NCI-H128 (cell line): ENCODE measurements around the gene SVEP1.

Experiments used
- DNase-seq: peaks from one replicate; lab custom pipeline; 2025; ENCODE audit not compliant: unreplicated experiment; lab: John Stamatoyannopoulos, UW

SVEP1 gene

DNA sequence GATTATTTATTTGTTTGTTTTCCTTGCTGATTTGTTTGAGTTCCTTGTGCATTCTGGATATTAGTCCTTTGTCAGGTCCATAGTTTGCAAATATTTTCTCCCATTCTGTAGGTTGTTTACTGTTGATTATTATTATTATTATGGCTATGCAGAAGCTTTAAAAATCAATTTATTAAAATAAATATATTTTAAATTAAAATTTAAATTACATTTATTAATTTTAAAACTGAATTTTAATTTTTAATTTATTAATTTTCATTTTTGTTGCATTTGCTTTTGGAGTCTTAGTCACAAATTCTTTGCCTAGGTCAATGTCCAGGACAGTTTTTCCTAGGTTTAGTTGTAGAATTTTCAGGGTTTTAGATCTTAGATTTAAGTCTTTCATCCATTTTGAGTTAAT, 50.9 kb downstream of the SVEP1 start:
- no peak for DNase-seq

DNA sequence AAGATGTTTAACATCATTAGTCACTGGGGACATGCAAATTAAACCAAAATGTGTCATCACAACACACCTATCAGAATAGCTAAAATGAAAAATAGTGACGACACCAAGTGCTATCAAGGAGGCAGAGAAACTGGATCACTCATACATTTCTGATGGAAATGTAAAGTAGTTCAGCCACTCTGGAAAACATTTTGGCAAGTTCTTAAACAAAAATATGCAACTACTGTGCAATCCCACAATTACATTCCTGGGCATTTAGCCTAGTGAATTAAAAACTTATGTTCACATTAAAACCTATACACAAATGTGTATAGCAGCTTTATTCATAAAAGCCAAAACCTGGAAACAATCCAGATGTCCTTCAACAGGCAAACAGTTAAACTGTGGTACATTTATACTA, 53.1 kb downstream of the SVEP1 start:
- no peak for DNase-seq

DNA sequence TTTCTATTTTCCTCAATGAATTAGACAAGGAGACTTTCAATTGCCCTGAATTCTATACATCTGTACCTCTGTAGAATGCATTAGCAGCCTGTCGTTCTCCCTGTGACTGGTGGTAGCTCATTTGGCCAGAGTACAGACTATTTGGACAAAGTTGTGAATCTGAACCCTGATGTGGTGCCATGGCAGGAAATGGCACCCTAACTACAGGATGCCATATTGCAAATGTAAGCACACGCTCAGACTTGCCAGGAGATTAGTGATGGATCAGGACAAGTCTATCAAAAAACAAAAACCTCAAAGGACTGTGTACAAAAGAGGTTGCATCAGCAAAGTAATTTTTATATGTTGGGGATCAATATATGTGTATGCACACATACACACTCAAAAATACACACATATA, 58.3 kb downstream of the SVEP1 start:
- DNase-seq: no peak

DNA sequence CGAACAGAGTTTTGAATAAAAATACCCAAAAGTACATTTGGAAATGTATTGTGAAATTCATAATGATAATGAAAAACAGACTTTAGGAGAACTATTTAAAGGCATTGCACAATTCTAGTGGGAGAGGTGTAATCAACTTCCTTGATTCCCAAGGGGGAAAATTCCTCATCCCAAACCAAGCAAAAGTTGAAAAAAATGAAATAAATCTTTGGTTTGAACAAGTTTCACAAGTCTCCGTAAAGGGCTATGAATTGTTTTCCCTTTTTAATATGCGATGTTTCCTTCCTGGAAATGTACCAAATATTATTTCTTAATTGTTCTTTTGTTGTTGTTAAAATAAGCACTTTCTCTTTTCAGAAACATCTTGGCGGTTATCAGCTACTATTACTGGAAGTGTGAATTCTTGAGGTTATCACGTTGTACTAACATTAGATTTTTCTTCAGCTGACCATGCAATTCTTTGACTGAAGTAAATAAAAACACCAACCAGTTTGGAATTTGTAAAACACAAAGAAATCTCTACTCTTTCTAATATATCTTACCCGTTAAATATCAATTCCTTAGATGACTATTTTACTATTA, 59.3 kb downstream of the SVEP1 start:
- no peak for DNase-seq

DNA sequence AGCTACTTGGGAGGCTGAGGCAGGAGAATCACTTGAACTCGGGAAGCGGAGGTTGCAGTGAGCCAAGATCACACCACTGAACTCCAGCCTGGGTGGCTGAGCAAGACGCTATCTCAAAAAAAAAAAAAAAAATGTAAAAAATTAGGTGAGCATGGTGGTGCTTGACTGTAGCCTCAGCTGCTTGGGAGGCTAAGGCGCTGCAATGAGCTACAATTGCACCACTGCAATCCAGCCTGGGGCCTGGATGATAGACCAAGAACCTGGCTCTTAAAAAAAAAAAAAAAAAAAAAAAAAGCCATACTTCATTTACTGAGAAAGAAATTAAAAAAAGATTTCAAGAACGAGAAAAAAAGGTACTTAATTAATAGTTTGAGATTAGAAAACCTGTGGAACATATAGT, 62.1 kb downstream of the SVEP1 start:
- no peak for DNase-seq

DNA sequence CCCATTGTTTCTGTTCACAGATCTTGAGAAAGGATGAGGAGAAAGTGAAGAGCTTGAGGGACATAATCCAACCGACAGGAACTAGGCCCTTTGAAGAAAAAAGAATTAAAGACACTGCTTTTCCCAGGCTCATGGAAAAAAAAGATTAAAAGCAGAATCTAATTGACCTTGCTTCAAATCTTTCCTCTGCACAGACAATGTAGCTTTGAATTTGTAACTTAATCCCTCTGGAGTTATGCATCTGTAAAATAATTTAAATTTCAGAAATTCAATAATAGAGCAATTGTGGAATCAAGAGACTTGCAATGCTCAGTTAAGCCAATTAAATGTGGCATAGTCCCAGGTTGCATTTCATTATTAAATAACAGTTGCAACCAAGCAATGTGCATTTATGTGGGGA, 64.6 kb downstream of the SVEP1 start:
- no peak for DNase-seq

DNA sequence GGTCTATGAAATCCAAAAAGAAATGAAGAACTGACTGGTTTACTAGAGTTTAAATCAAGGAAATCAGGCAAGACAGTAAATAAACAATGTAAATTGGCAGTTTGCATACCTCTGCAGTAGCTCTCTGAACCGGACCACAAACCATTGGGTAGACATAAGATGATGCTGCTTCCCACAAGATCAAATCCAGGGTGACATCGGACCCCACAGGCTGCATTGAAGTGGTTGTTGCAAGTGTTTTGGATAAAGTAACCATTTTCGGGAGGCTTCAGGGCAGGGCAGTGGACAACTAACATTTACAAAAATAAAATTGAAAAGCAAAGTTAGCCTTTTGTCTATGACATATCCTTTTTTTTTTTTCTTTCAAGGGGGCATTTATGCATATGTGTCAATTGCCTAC, 66.7 kb downstream of the SVEP1 start:
- DNase-seq: no peak

DNA sequence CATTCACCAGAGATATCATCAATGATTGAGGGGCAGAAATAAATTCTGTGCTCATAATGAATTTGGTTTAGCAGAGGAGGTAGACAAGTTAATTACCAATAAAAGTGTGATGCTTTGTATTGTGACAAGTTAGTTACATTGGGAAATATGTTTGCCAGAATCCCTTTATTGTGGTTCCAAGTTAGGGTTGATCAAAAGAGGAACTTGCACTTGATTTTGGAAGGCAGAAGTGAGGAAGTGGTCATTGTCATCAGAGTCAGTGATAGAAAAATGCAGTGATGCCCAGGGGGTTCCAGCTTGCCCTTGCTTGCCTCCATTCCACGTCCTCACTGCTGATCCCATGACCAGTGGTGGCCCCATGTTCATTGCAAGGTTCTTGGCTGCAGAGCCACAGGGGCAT, 69.7 kb downstream of the SVEP1 start:
- no peak for DNase-seq

DNA sequence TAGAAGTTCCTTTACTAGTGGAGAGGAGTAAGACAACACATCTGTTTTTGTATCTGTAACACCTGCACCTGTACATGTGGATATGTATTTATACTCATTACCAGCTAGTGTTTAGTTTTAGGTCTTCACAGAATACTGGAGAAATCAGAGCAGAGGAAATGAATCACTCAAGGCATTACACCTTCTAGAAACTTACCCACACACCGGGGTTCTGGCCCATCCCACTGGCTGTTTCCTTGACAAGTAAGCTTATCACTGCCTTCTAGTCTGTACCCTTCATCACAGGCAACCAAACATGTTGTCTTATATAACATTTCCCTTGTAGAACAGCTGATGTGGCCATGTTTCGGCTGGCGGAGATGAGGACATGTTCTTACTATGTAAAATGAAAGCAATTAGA, 76.7 kb downstream of the SVEP1 start:
- DNase-seq: no peak

DNA sequence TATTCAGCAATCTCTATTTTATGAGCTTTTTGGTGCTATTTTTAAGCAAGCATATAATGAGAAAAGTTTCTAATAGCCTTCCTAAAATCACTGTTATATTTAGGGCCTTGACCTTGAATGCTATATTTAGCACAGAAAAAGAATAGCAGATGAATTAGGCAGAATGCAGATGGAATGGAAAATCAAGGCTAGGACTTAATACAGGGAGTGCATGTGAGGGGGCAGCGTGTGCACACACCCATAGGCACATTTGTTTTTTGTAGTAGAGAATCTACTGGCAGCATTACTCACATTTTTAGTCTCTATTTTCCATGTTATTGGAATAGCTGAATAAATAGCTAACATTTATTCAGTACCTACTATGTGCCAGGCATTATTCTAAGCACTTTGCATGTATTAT, 79.9 kb downstream of the SVEP1 start:
- no peak for DNase-seq

DNA sequence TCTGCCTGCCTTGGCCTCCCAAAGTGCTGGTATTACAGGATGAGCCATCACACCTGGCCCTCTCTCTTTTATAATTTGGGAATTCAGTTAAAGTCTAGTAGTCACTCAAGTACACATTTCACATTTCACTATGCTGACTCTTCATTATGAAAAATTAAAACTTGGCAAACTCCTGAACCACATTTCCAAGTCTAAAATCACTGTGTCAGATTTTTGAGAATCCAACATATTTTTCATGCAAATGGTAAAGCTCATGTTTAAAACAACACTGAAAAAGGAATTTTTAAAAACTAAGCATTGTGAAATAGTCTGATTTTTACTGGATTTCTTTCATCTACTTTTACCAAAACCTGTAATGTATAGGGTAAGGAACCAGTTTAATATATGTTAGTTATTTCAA, 92.3 kb downstream of the SVEP1 start:
- DNase-seq: no peak

DNA sequence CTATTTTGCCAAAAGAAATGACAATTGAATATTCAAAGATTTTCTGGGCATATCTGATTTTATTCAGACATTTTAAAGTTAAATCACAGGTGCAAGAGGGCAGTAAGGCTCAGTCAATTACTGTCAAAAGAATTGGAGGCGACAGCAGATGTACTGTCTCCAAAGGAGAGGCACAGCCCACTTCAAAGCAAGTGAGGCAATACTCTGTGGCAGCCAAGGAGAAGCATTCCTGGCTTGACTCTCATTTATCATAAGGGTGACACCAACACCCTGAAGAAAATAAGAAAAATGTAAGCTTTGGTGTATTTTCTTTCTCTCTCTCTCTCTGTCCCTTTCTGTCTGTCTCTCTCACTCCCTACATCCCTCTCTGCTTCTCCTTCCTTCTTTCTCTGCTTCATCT, 93.3 kb downstream of the SVEP1 start:
- DNase-seq: no peak

DNA sequence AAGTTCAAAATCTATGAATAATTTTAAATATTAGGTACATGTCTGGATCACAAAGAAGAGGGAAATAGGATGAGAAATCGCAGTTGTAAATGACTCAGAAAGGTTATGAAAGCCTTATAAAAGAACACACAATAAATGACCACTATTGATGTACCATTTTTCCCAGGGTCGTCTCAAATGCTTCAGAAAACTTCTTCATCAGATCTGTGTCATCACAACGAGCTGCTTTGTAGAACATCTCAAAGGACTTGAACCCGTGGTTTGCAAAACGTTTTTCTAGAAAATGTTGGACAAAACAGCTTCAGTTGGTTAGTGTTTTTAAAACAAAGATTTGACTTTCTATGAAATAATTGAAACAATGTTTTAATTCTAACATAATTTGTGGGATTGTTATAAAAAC, 100.1 kb downstream of the SVEP1 start:
- DNase-seq: no peak

DNA sequence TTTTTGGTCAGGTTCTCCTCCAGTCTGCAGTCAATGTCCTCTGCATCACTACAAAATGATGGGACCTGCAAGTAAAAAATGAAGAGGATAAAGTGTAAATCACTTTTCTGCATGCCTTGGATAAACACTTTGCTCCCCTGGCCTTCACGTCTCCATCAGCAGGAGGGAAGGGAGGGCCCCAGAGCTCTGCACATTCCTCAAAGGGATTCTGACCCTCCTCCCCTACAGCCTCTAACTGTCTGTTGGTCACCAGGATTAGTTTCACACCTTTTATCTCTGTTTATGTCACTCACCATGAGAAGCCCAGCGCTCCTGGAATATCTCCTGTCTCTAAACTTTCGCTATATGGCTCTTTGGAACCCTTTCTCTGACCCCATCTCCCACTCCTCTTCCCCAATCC, 103.3 kb downstream of the SVEP1 start:
- no peak for DNase-seq

DNA sequence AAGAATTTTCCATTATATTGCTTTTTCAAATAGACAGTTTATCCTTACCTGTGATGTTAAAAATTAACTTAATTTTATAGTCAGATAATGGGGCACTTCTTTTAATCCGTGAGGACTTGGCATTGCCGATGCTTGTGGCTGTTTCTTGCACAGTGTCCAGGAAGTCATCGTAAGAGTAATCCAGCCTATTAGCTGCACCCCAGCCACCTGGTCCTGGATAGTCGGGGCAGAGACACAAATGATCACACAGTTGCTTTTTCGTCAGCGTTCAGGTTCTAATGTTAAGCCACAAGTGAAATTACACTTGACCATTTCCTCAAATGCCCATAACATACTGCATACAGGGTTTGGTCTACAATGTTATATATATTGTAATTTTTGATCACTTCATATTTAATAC, 107.4 kb downstream of the SVEP1 start:
- DNase-seq: no peak

DNA sequence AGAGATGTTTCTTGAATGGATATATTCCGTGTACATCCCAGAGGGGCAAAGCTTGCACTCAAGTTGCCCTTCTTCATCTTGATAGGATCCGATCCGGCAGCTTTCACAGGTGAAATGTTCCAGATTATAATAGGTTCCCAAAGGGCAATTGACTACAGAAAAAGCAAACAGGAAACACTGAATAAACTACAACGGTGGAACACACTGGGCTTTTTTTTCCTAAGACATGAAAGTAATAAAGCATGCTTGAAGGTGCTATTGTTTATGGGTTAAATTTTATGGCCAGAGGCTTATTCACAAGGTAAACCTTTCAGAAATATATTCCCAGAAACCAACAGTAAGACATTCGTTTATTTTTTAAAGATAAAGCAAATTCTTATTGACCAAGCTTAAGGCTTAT, 110.6 kb downstream of the SVEP1 start:
- no peak for DNase-seq

DNA sequence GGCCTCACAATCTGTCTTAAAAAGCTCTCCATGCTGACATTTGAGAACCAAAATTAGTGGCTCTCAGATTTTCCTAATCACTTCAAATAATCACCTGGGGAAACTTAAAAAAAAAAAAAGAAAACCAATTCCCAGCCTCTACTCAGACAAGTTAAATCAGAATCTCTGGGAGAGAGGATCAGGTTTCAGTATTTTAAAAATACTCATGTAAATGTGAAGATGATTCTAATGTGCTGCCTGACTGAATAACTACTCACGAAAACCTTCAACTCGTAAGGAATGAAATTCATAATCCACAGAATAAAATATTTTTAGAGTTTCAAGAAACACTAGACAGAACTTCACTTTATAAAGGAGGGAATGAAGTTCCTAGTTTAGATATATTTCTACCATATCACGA, 114.4 kb downstream of the SVEP1 start:
- DNase-seq: no peak

DNA sequence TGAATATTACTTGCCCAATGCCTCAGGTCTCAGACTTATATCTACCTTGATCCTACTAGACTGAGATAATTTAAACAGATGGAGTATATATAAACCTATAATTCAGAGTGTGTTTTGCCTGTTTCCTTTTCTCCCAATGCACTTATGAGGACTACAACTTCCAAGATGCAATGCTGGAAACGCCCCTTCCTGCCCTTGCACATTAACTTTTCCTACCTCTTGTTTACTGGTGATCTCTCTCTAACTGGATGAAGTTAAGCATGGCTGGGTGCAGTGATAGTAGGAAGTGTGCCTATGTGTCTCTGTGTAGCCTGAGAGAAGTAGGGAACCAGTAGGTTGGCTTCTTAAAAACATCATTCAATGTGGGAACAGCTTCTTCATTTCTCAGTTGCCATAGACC, 115.2 kb downstream of the SVEP1 start:
- no peak for DNase-seq

DNA sequence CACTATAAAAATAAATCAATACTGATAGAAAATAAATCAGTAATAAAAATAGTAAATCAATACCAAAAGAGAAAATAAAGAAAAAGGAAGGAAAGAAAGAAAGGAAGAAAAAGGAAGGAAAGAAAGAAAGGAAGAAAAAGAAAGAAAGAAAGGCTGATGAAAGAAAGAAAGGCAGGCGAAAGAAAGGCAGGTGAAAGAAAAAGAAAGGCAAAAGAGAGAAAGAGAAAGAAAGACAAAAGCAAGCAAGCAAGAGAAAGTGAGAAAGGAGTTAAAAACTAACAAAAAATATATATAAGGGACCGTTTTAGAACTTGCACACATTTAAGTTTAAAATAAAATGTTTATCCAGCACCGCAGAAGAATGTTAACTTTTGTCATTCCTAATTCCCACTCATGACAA, 116.0 kb downstream of the SVEP1 start:
- DNase-seq: no peak

DNA sequence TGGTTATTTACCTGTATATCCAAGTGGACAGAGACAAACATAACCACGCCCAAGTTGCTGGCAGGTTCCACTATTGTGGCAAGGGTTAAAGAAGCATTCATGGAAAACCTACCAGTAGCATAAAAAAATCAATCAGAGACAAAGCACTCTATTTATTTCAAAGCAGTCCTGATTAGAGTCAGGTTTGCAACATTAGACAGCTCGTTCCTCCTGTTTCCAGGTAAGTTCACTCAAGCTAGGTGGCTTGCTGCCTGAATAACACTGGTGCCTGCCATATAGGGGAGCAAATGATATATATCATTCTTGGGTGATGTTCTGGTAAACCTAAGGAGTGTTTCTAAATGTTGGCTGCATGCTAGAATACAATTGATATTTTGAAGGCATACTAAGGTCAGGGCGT, 122.3 kb downstream of the SVEP1 start:
- DNase-seq: no peak

DNA sequence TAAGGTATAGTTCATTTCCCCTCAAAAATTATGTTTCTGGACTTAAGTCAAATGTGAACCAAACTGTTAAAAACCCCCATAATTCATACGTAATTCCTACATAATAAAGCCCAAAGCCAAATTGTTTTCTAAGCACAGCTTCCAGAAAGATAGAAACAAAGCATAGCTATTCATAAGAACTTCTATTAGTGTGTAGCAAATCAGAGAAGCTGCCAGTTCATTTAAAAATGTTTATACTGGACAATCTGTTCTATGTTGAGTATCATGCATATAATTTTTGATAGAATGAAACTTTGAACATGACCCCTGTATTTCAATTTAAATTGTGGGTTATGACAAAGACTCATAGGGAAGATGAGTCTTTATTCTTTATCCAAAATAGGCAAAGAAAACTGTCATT, 122.9 kb downstream of the SVEP1 start:
- no peak for DNase-seq

DNA sequence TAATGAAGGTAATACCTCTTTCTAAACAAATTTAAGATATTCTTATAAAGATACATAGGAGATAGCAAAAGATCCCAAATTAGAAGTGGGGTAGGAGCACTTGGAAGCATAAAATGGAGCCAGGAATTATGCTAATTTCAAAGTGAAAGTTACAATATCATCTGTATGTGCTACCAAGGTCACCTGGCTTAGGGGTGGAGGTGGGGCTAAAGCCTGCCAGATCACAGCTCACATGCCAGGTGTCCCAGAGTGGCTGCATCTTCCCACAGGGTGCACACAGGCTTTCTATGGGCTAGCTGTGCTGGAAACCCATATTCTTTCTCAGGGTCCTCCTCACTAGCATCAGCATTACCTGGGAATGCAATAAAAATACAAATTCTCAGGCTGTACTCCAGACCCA, 123.7 kb downstream of the SVEP1 start:
- no peak for DNase-seq

DNA sequence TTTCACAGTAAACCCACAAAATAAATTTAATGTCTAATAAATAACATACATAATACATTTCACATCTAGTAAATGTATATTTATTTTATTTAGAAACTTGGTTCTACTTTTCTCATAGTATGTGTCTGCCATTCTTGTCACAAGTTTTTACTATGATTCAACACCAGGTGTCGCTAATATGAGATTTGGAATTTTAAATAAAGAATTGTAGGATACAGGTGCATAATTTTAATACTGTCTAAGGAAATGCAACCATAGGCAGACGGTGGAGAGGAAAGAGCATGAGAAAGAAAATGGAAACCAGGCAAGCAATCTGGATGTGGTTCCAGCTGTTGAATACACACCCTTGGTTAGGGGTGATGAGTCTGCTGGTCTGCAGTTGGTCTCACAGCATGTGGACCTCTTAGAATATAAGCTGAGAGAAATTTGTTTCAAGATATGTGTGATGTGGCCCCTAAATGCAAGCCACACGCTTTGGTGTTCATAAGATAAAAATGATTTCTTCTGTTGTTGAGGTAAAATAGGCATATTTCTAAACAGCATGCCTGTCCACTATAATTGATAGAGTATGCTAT, 127.2 kb downstream of the SVEP1 start:
- DNase-seq: no peak

DNA sequence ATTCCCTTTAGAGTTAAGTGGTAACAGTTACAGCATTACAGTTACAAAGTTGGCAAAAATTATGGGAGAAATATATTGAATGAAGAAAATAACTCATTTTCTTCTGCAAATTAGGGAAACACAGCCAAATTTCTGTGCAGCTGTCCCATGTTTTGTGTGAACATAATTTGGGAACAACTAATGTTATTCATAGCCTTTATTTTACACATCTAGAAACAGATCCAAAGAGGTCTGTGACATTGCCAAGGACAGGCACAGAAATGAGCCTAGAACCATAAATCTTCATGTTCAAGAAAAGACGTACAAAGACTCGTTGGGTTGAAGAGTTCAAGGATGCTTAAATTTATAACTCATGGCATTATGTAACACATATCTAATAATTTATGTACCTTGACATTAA, 127.8 kb downstream of the SVEP1 start:
- no peak for DNase-seq
